ENCODE data around the gene PDIA2. TPM values are rescaled to one million over a fixed set of nuclear protein-coding genes. Genes with fewer than 3 reads are reported as not detected.
"Not testable (repeated sequence)": the region's sequence is repeated elsewhere in the genome, so short reads cannot be mapped to it uniquely, and the experiment has no call there.

PDIA2 gene
- total RNA-seq, 1 experiment from 2014 or later: 0.29 TPM

DNA sequence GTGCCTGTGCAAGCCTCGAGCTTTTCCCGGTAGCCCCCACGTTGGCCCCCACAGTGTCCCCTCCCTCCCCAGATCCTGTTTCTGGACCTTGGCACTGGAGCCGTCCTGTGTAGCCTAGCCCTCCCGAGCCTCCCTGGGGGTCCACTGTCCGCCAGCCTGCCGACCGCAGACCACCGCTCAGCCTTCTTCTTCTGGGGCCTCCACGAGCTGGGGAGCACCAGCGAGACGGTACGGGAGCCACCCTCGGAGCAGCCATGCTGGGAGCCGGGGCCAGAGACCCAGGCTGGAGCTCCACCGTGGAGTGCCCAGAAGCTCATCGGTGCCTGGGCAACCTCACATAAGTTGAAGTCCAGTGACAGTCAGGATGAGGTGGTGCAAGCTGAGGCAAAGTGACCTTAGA, 19.0 kb upstream of the PDIA2 start:
- no peak for DNase-seq (ENCODE audit: low read depth)

DNA sequence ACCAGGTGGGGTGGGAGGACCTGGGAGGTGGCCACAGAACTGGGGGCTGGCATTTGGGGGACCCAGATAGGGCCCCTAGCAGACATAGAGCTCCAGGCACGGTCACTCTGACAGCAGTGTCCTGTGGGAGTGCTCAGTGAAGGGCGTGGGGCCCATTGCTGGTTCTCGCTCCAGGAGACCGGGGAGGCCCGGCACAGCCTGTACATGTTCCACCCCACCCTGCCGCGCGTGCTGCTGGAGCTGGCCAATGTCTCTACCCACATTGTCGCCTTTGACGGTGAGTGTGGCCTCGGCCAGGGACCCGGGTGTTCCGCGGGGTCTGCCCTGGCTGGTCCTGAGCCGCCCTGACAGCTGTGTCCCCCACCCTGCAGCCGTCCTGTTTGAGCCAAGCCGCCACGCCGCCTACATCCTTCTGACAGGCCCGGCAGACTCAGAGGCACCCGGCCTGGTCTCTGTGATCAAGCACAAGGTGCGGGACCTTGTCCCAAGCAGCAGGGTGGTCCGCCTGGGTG, 18.5 kb upstream of the PDIA2 start:
- no peak for DNase-seq (ENCODE audit: low read depth)

DNA sequence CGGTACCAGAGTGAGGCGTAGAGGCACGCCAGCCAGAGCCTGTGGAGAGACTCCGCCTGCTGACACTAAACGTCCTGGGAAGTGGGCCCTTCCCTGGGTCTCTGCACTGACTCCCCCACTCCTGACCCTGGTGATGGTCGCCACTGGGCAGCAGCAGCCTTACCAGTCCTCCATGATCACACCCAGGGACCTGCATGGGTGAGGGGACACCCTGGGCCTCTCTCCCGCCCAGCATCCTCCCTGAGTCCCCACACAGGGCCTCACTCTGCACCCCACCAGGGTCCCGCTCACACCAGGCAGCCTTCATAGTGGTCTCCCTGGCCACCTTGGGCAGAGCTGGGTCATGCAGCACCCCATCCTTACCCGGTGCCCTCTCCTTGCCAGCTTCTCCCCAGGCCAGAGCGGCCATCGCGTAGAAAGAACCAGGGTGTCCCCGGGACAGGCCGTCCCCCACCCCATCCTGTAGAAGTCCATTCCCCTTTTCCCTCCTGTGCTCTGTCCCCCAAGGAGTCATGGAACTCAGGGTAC, 17.9 kb upstream of the PDIA2 start:
- DNase-seq (ENCODE audit: low read depth): no peak

DNA sequence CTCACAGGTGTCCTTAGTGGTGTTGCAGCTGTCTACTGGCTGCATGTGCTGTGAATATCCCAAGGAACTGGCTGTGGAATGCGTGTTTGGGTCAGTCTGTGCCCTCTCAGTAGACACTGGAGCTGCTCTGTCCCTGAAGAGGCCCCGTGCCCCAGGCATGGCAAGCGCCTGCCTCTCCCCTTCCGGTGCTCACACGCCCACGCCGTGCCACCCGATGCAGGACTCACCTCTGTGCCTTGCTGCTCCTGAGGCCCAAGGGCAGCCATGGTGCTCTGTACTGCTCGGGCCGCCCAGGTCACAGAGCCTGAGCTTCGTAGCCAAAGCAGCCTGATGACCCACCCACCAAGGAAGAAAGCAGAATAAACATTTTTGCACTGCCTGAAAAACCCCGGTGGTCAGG, 17.3 kb upstream of the PDIA2 start:
- DNase-seq (ENCODE audit: low read depth): peak; percentile 8

DNA sequence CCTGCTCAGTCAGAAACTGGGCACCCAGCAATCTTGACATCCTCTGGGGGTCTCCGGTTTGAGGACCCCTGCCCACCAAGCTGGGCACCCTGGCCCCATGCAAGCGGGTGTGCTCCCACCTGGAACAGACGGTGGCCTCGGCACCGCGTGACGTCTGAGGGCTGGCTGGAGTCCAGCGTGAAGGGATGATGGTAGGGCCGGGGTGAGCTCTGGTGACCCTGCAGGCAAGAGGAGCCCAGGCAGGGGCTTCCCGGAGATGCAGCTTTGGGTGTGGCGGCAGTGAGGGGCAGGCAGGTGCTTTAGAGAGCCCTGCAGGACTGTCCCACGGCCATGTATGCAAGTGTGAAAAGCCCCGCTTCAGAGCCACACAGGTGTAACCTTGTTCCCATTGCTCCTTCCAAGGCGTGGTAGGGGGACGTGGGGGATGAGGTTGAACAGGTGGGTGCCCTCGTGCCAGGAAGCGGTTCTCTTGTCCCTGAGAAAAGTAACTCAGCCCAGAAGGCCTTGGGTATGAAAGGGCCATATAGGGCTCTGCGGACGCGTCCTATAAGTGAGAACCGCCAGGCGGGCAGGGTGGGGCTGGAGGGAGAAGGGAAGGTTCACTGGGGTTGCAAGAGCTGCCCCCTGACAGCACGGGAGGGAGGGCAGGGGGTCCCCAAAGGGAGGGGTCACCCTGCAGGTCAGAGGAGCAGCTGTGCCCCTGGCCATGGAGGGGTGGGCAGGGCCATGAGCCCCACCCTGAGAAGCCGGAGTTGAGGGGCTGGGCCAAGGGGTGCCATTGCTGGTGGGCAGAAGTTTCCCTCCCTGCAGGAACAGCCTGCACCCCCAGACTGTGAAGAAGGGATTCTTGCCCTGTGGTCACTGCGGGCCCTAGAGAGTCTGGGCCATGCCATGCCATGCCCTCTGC, 16.5 kb upstream of the PDIA2 start:
- no peak for DNase-seq (ENCODE audit: low read depth)

DNA sequence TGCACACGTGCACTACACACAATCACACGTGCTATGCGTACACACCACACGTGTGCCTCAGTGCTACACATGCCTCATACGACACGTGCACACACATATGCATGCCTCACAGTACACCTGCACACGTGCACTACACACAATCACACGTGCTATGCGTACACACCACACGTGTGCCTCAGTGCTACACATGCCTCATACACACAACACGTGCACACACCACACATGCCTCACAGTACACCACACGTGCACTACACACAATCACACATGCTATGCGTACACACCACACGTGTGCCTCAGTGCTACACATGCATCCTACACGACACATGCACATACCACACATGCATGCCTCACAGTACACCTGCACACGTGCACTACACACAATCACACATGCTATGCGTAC, 15.4 kb upstream of the PDIA2 start:
- DNase-seq (ENCODE audit: low read depth): not testable (repeated sequence)

DNA sequence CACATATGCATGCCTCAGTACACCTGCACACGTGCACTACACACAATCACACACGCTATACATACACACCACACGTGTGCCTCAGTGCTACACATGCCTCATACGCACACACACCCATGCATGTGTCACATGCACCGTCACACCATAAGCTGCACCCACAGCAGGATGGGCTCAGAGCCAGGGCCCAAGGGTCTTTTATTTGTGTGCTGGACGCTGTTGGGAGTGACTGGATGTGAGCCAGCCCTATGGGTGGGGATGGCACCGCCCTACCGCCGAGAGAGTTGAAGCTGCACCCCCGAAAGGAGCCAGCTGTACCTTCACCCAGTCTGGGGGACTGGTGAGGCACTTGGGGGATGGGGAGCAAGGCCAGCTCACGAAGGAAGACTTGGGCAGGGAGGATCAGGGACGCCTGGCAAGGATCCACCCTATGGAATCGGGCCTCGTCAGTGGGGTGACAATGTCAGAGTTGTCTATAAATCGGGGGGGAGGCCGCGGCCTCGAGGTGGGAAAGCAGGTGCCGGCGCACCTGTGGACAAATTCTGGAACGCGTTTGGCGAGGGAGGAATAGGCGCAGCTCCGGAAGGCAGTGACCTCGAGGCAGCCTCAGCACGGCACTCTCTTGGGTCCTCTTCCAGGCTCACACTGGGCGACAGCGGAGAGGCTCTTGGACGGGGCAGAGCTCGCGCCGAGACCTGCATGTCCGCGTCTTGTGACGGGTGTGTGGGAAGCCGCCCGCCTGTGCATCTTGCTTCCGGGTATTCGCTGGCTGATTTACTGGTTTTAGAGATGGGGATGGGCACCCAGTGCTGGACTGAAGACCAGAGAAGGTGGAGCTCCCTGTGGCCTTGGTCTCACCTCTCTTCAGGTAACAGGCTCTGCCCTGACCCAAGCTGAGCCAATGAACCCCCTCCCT, 14.6 kb upstream of the PDIA2 start:
- no peak for DNase-seq (ENCODE audit: low read depth)

DNA sequence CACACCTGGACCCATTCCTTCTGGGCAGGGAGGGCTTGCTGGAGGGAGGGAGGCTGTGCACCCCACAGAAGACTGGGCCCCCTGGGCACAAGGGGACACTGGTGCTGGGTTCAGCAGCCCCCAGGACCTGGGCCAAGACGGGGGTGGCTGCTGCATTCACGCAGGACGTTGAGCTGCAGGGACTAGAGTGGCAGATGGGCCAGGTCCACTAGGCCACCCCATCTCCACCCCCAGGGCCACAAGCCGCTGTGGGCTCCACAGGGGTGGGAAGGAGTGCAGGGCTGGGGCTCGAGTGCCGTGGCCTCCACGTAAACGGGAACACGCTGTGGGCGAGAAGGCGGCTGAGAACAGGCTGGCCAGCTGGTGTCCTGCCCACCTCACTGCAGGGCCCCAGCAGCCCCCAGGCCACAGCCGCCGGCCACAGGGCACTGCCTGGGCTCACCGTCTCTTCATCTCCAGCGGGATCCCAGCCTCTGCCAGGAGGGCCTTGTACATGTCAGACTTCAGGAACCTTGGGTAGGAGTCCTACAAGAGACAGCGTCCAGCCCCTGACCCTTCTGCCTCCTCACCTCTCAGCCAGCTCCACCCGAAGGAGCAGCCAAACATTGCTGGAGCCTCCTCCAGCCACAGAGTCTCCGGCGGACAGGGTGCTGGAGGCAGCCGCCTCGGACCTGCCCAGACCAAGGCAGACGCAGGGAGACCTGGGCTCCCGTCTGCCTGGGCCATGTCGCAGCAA, 13.7 kb upstream of the PDIA2 start:
- no peak for DNase-seq (ENCODE audit: low read depth)

DNA sequence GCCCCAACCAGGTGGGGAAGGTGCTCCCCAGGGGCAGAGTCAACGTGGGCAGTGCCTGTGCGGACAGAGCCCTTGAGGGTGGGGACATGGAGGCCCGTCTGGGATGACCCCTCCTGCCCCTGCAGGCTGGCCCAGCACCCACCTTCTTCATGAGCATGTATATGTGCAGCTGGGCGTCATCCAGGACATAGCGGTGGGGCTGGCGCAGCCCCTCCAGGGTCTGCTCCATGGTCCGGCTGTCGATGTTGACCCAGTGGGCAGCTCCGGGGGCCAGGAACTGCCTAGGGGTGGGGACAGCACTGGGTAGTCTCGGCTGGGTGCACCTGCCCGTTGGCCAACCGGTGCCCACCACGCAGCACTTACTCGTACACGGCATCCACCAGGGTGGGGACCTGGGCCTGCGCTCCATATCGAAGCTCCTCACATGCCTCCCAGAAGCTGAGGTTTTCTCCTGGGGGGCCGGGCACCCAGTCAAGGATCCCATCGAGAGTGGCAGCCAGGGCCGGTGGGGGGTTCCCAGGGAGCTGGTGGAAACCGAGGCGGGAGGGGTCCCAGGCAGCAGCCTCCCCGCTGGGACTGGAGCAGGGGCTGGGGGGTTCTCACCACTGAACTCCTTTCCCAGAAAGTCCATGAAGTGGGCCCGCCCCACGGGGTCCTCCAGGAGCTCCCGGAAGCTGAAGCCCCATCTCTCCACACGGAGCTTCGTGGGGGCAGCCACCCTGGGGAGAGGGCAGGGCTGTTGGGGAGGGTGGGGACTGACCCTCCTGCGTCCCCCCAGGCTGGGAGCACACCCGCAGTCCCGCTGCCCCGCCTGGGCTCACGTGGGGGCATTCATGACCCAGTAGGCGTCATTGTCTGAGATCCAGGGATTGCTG, 12.3 kb upstream of the PDIA2 start:
- no peak for DNase-seq (ENCODE audit: low read depth)

DNA sequence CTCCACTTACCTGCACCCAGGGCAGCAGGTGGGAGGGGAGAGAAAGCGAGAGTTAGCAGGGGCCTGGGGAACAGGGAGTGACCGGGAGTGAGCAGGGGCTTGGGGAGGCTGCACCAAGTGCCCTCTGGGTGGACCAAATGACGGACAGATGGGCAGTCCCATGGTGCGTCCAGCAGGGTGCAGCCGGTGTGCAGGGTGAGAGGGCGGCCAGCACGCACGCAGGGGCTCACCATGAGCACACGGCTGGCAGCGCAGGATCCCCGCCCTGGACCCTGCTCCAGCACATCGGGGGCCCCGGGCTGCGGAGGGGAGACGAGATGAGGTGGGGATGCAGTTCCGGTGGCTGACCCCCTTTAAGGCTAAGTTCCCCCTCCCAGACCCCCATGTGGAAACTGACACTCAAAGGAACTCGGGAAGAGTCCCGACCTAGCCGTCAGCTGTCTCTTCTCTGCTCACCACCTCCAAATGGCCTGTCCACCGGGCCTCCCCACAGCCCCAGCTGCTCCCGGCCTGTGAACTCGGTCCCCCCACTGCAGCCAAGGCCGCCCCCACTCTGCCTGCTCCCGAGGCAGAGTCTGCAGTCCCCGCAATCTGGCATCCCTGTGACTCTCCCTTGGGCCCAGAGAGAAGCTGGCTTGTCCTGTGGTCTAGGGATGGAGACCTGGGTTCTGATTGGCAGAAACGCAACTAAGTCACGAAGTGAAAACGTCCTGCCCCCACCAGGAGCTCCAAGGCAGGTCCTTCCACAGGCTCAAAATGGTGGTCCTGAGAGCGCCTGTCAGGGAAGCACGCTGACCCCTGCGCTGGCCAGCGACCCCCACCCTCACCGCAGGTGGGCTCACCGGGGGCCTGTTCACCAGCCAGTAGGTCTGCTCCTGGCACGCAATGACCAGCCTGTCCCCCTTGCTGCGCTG, 10.1 kb upstream of the PDIA2 start:
- no peak for DNase-seq (ENCODE audit: low read depth)

DNA sequence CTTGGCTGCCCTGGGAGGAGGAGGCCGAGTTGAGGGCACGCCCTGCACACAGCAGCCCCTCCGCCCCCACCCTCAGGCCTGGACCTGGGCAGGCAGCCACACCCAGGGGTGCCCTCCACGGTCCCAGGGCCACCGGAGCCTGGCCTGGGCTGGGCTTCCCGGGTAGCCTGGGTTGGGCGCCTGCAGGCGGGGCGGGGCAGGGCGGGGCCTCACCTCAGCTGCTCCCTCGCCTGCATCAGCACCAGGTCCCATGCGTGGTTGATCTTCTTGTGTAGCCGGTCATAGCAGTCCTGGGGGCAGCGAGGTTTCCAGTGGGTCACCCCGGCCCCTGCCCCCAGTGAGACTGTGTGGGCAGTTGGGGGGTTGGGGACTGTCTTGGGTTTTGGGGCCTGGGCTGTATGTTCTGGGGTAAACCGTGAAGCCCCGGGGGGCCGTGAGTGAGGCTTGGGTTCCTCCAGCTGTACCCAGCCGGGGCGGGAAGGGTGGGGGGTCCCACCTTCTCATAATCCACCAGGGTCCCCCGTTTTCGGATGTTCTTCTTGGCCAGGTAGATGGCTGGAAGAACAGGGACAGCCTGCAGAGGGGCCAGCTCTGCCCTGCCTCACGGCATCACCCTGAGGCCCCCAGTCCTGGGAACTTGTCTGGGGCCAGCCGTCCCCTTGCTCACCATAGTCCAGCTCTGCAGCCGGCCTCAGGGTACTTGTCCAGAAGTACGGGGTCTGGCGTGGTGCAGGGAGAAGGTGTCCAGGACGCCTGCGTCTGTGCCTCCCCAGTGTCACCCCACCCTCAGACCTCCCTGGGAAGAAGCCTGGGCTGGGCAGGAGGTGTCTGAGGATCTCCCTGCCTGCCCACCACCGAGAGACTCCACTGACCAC, 9.2 kb upstream of the PDIA2 start:
- DNase-seq (ENCODE audit: low read depth): no peak

DNA sequence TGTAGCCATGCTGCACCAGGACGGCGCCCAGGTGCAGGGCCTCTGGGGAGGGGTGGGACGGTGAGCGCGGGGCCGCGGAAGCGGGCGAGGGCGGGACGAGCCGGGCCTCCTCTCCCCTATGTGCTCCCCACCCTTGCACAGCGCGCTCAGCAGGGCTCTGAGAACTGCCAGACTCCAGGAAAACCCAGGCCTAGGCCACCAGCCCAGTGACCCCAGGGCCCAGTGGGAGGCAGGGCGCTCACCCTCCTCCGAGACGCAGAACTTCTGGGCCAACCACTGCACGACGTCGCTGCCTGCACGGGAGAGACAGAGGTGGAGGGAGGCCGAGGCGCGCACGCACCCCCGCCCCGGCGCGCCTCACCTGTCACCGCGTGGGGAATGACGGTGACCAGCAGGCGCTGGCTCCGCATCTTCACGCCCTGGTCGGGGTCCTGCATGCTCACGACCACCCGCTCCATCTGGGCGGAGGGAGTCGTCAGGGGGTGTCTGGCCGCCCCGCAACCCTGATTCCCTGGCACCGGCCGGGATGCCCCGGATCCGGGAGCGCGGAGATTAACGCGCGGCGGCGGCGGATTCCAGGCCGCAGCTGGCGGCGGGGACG, 7.8 kb upstream of the PDIA2 start:
- no peak for DNase-seq (ENCODE audit: low read depth)

DNA sequence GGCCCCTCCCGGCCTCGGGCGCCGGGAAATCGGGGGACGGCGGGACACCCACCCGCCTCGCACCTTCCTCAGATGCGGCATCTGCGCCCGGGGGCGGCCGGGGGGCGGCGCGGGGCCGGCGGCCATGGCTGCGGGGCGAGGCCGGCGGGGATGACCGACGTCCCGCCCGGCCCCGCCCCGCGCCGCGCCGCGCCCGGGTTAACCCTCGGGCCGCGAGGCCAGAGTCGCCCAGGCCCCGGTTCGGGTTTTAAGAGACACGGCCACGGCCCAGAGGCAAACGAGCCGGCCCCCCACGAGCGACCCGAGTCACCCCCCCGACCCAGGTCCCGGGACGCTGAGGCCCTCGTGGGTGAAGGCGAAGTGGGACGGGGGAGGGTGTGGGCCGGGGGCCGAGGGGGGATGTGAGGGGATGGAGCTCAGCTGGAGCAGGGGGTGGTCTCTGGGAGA, 7.2 kb upstream of the PDIA2 start, which contains the start of gene RGS11:
RGS11 (minus strand) TSS at position 159 of the 447 bp plus-strand sequence; CDS start at position 126, 33 bp downstream.
- no peak for DNase-seq (ENCODE audit: low read depth)

DNA sequence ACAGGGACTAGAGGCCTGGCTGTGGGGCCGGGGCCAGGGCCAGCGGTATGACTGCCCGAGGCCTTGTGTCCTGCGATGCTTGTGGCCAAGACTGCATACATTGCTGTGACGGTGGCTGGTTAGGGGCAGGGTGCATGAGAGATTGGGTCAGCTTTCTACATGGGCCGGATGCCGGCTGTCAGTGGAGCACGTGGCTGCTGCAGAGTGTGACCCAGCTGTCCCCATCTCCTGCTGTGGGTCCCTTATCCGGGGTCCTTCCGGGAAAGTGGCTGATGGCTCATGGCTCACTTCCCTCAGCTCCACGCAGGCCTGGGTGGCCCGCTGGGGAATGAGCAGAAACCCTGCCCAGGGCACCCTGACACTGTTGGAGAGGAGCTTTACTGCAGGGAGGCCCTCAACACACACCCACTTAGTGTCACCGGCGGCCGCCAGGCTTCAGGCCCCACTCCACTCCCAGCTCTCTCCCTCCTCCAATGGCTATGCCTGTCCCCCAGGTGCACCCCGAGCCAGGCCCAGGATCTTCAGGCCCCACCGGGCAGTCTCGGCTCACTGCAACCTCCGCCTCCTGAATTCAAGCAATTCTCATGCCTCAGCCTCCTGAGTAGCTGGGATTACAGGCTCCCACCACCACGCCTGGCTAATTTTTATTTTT, 6.4 kb upstream of the PDIA2 start:
- no peak for DNase-seq (ENCODE audit: low read depth)

DNA sequence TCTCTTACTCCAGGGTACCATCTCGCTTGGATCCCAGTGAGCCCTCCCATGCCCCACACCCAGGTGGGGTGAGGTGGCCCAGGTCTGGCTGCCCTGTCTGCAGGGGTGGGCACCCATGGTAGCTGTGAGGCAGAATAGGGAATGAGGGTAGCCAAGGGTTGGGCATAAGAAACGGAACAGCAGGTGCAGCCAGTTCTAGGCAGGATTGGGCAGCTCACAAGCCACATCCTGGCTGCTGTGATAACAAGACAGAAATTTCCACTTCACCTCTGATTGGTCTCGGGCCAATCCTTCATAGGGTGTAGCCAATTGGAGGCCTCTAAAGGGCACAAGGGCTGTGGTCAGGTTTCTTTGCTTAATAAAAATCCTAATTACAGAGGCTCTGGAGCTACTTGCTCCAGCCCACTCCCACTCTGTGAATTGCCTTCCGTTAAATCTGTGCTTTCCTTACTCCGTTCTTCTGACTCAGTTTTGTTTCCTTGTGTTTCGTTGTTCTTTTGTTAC, 4.0 kb upstream of the PDIA2 start:
- DNase-seq (ENCODE audit: low read depth): peak; percentile 48

DNA sequence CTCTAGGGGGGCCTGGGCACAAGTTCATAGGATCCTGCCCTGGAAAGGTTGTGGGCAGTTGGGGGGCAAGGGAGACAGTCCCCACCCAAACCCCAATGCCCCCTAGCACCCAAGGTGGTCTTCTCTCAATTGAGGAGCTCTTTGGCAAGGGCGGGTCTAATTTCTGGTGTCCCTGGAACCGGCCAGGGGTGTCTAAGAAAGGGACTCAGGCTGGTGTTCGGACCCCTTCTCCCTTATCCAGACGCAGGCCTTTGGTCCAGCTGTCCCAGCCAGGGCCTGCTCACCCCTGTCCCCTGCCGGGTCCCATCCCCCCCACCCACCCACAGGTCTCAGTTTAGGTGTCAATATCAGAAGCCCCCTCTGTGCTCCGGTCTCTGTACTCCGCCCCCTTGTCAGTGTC, 3.4 kb upstream of the PDIA2 start:
- no peak for DNase-seq (ENCODE audit: low read depth)

DNA sequence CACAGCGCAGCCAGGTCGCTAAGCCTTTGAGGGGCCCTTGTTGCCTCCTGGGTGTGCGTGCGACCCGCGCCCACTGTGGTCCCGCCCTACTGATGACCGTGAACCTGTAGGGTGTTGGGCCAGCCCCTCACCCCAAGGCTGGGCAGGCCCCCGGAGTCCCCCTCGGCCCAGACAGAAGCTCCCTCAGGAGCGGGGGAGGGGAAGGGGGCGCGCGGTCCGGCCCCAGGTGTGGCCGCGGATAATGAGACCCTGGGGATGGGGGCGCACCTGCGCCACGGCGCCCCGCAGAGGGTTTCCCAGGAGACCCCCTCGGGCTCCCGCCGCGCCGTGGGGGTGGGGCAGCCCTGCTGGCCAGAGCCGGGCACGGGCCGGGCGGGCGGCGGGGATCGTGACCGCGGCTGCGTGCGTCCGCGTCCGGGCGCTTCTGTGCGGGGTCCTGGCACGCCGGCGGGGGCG, 2.9 kb upstream of the PDIA2 start:
- no peak for DNase-seq (ENCODE audit: low read depth)
